GM12874 (cell line): ENCODE measurements around the gene MAN2B1.

Source experiments
- CTCF ChIP-seq: IDR thresholded peaks from 2 replicates; pipeline ENCODE4 v1.5.1; 2011; ENCODE audit warnings: low read depth, mild to moderate bottlenecking, control low read depth, low read length, moderate library complexity; ENCODE audit not compliant: insufficient read depth

The MAN2B1 gene

GRCh38 chr19:12670159-12670928 is 3.8 kb upstream of the MAN2B1 start:
- TF ChIP-seq CTCF: no peak

- no peak for TF ChIP-seq CTCF
Measured at GRCh38 chr19:12669270-12670158, 3.0 kb upstream of the MAN2B1 start.

- TF ChIP-seq CTCF: no peak
Measured at GRCh38 chr19:12668932-12669269, 2.4 kb upstream of the MAN2B1 start.

- TF ChIP-seq CTCF: no peak
Measured at GRCh38 chr19:12668346-12668745, 1.8 kb upstream of the MAN2B1 start.

GRCh38 chr19:12667731-12668302 is 1.3 kb upstream of the MAN2B1 start:
- TF ChIP-seq CTCF: no peak

- no peak for TF ChIP-seq CTCF
Measured at GRCh38 chr19:12665671-12666264, 774 bp downstream of the MAN2B1 start.

GRCh38 chr19:12665281-12665573 is 1.3 kb downstream of the MAN2B1 start:
- TF ChIP-seq CTCF: no peak
